Measurements from ENCODE around the gene BCAR3. TPM values are rescaled to one million over a fixed set of nuclear protein-coding genes. Genes with fewer than 3 reads are reported as not detected.
"Not testable (repeated sequence)": the region's sequence is repeated elsewhere in the genome, so short reads cannot be mapped to it uniquely, and the experiment has no call there.

Gene BCAR3
- total RNA-seq, 2 experiments from 2014 or later = 0.42 to 0.67 TPM

DNA sequence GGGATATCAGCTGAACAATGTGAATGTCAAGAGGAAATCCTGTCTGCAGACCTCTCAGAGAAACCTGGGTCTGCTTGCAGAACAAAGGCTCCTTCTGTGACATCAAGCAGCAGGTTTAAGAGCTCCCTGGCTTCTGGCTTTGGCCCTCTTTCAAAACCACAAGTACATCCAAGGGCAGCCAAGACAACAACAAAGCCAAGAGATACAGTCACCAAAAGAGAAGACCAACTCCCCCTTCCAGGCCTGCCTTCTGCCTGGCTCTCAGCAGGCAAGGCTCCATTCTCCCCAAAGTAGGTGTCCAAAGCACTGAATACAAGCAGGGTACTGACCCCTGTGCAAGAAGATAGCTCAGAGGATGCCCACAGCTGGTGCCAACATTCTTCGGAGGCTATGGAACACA, 11.5 kb downstream of the BCAR3 start:
- POLR2A ChIA-PET = no interaction called here
- Mint-ChIP-seq H3K9me3 (no peaks in the 10 kb centered on the region), H3K27me3 (peaks cover 4% of the 10 kb centered on the region), H3K27ac (no peak overlapping the region), H3K4me1 (no peaks in the 10 kb centered on the region), H3K36me3 (ENCODE audit: low read depth) (no peaks in the 10 kb centered on the region), H3K4me3 (no peak overlapping the region)
- no peak for DNase-seq
- CTCF ChIA-PET = interaction anchor here (1.1 to 1.4 kb wide), 3 partner anchors 11 to 176 kb away, joined by 4 to 5 read pairs (median 5); partner anchors contain the start of gene BCAR3

DNA sequence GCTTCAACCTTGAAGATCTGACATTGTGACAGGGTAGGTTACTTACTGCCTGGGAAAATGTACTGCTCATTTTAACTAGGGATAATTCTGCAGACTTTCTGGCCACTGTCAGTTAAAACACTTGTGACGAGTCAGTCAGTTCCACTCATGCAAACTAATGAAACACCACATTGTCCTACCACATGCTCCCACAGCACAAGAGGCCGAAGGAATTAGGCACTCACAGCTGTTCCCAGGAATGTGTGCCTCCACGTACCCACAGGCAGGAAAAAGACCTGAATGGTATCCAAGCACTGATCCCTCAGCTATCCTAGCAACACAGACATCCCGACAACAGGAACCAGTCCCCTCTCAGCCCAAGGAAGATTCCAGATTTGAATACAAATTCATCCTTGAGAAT, 12.3 kb downstream of the BCAR3 start:
- H3K27ac Mint-ChIP-seq = no peak overlapping the region
- H3K9me3 Mint-ChIP-seq = no peaks in the 10 kb centered on the region
- DNase-seq = no peak
- peaks cover 4% of the 10 kb centered on the region for H3K27me3 Mint-ChIP-seq
- no peaks in the 10 kb centered on the region for H3K36me3 Mint-ChIP-seq (ENCODE audit: low read depth)
- H3K4me3 Mint-ChIP-seq = no peak overlapping the region
- no peaks in the 10 kb centered on the region for H3K4me1 Mint-ChIP-seq
- ChIA-PET CTCF (interaction anchor here (0.8 kb wide), 1 partner anchor 574 kb away, joined by 4 read pairs; no protein-coding TSS in a partner anchor), POLR2A (no interaction called here)

DNA sequence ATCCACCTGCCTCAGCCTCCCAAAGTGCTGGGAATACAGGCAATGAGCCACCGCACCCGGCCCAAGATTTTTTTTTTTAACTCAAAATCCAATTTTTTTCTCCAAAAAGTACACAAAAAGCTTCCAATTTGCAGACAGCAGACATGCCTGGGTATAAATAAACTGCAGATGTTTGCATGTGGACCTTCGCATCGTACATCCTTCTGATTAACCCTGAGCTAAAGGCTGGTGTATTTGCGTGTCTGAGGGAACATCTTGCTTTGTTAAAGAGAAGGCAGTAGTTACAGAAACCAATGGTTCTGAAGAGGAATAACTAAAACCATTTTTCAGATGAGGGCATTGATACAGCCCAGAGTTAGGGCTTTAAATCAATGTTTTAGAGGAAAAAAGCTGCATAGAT, 12.7 kb downstream of the BCAR3 start:
- DNase-seq = no peak
- no peak overlapping the region for H3K4me3 Mint-ChIP-seq
- no peaks in the 10 kb centered on the region for H3K4me1 Mint-ChIP-seq
- POLR2A ChIA-PET = no interaction called here
- no peaks in the 10 kb centered on the region for H3K9me3 Mint-ChIP-seq
- no peak overlapping the region for H3K27ac Mint-ChIP-seq
- no peaks in the 10 kb centered on the region for H3K36me3 Mint-ChIP-seq (ENCODE audit: low read depth)
- H3K27me3 Mint-ChIP-seq = peaks cover 4% of the 10 kb centered on the region
- CTCF ChIA-PET = interaction anchor here (0.8 to 1.4 kb wide), 3 partner anchors 39 to 574 kb away, joined by 3 to 4 read pairs (median 3); no protein-coding TSS in a partner anchor

- Mint-ChIP-seq H3K4me3 (no peak overlapping the region), H3K4me1 (no peaks in the 10 kb centered on the region), H3K9me3 (no peaks in the 10 kb centered on the region), H3K27ac (no peak overlapping the region), H3K27me3 (peaks cover 4% of the 10 kb centered on the region), H3K36me3 (ENCODE audit: low read depth) (no peaks in the 10 kb centered on the region)
- no peak for DNase-seq
- ChIA-PET CTCF (interaction anchor here (1.0 to 1.4 kb wide), 2 partner anchors 40 to 146 kb away, joined by 3 read pairs; no protein-coding TSS in a partner anchor), POLR2A (no interaction called here)
These were observed 13.5 kb downstream of the BCAR3 start for GRCh38 chr1:93668121-93668520.

- Mint-ChIP-seq H3K9me3 (no peaks in the 10 kb centered on the region), H3K36me3 (ENCODE audit: low read depth) (no peaks in the 10 kb centered on the region), H3K4me3 (no peak overlapping the region), H3K4me1 (no peaks in the 10 kb centered on the region), H3K27ac (no peak overlapping the region), H3K27me3 (peaks cover 4% of the 10 kb centered on the region)
- ChIA-PET POLR2A (no interaction called here), CTCF (interaction anchor here (1.4 kb wide), 1 partner anchor 146 kb away, joined by 3 read pairs; no protein-coding TSS in a partner anchor)
- no peak for DNase-seq
These were observed 14.0 kb downstream of the BCAR3 start for GRCh38 chr1:93667642-93668041.

GRCh38 chr1:93666613-93667384, 14.8 kb downstream of the BCAR3 start:
- Mint-ChIP-seq H3K27ac (no peak overlapping the region), H3K27me3 (peaks cover 4% of the 10 kb centered on the region)

DNA sequence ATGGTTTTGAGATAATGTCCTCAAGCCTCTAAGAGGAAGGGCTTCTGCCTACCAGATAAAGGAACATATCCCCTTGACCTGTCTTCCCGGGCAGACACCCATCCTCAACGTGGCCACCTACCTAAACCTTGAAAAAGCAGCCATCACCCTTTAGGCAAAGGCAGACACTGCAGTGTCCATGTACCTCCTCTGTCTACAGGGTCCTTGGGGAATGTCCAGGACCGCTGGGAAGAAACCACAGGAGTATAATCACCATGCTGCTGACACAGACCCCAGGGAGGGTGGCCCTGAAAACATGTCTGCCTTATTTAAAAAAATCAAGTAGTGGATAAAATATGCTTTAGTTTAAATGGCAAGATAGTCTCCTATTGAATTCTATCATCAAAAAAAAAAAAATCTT, 16.6 kb downstream of the BCAR3 start:
- CTCF ChIA-PET = no interaction called here

More at GRCh38 chr1:93666613-93667384, 14.8 kb downstream of the BCAR3 start:
- Mint-ChIP-seq H3K36me3 (ENCODE audit: low read depth) (no peaks in the 10 kb centered on the region), H3K4me3 (no peak overlapping the region), H3K4me1 (no peaks in the 10 kb centered on the region), H3K9me3 (no peaks in the 10 kb centered on the region)
- ChIA-PET POLR2A (no interaction called here), CTCF (interaction anchor here (1.4 kb wide), 1 partner anchor 17 kb away, joined by 3 read pairs; no protein-coding TSS in a partner anchor)
- DNase-seq = no peak

GRCh38 chr1:93663208-93663614, 18.4 kb downstream of the BCAR3 start:
- ChIA-PET CTCF (interaction anchor here (0.6 to 1.6 kb wide), 2 partner anchors 15 to 62 kb away, joined by 4 read pairs; no protein-coding TSS in a partner anchor), POLR2A (no interaction called here)
- Mint-ChIP-seq H3K4me3 (no peak overlapping the region), H3K27ac (no peak overlapping the region), H3K9me3 (no peaks in the 10 kb centered on the region), H3K27me3 (peaks cover 4% of the 10 kb centered on the region), H3K4me1 (no peaks in the 10 kb centered on the region), H3K36me3 (ENCODE audit: low read depth) (no peaks in the 10 kb centered on the region)
- DNase-seq = no peak

More for the DNA sequence above, 16.6 kb downstream of the BCAR3 start:
- POLR2A ChIA-PET = no interaction called here
- Mint-ChIP-seq H3K36me3 (ENCODE audit: low read depth) (no peaks in the 10 kb centered on the region), H3K27me3 (peaks cover 4% of the 10 kb centered on the region), H3K27ac (no peak overlapping the region), H3K4me1 (no peaks in the 10 kb centered on the region), H3K4me3 (no peak overlapping the region), H3K9me3 (no peaks in the 10 kb centered on the region)
- DNase-seq = no peak

GRCh38 chr1:93662481-93663207, 19.0 kb downstream of the BCAR3 start:
- no peaks in the 10 kb centered on the region for H3K4me1 Mint-ChIP-seq
- POLR2A ChIA-PET = no interaction called here
- no peaks in the 10 kb centered on the region for H3K36me3 Mint-ChIP-seq (ENCODE audit: low read depth)
- no peak for DNase-seq
- H3K4me3 Mint-ChIP-seq = no peak overlapping the region
- no peak overlapping the region for H3K27ac Mint-ChIP-seq
- no peaks in the 10 kb centered on the region for H3K9me3 Mint-ChIP-seq
- H3K27me3 Mint-ChIP-seq = peaks cover 4% of the 10 kb centered on the region
- CTCF ChIA-PET = interaction anchor here (0.6 to 1.6 kb wide), 2 partner anchors 14 to 63 kb away, joined by 4 read pairs; no protein-coding TSS in a partner anchor

- ChIA-PET POLR2A (no interaction called here), CTCF (interaction anchor here (1.6 kb wide), 1 partner anchor 14 kb away, joined by 4 read pairs; no protein-coding TSS in a partner anchor)
- no peak overlapping the region for H3K27ac Mint-ChIP-seq
- DNase-seq = no peak
- no peak overlapping the region for H3K4me3 Mint-ChIP-seq
- H3K9me3 Mint-ChIP-seq = no peaks in the 10 kb centered on the region
- H3K27me3 Mint-ChIP-seq = peaks cover 4% of the 10 kb centered on the region
- no peaks in the 10 kb centered on the region for H3K4me1 Mint-ChIP-seq
- H3K36me3 Mint-ChIP-seq (ENCODE audit: low read depth) = no peaks in the 10 kb centered on the region
These were observed 19.7 kb downstream of the BCAR3 start for GRCh38 chr1:93661829-93662474.

DNA sequence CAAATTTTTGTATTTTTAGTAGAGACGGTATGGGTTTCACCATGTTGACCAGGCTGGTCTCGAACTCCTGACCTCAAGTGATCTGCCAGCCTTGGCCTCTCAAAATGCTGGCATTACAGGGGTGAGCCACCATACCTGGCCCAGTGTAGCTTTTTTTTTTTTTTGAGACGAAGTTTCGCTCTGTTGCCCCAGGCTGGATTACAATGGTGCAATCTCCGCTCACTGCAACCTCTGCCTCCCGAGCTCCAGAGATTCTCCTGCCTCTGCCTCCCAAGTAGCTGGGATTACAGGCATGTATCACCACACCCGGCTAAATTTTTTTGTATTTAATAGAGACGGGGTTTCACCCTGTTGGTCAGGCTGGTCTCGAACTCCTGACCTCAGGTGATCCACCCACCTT, 20.3 kb downstream of the BCAR3 start:
- H3K27ac Mint-ChIP-seq; H3K4me1 Mint-ChIP-seq; H3K27me3 Mint-ChIP-seq; CTCF ChIA-PET; DNase-seq; H3K9me3 Mint-ChIP-seq; H3K4me3 Mint-ChIP-seq; H3K36me3 Mint-ChIP-seq (ENCODE audit: low read depth); POLR2A ChIA-PET: not testable (repeated sequence)

DNA sequence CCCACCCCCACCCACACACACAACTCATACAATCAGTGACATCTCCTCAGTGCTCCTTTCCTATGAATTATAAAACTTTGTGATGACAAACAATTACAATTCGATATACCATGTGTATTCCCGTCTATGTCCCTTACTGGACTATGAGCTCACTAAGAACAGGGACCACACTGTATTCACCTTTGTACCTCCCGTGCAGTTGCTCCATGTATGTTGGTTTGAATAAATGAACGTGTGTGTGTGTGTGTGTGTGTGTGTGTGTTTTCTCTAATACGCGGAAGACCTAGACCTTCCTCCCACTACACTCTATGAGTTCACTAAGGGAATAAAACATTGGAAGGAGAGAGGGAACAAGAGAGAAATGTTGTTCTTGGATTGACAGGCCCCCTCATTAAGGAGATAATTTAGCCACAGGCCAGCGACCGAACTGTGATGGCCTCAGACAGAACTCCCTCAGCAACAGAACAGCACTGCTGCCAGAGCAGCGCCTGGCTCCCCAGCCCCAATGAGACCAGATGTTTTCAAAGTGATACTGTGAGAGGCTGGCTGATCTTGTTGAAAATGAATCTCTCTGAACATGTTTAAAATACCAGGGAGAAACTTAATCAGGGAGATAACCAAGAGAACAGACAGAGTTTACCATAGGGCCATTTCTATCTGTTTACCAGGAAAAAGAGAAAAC, 21.7 kb downstream of the BCAR3 start:
- ChIA-PET POLR2A (no interaction called here), CTCF (interaction anchor here (0.7 kb wide), 1 partner anchor 1764 kb away, joined by 4 read pairs; no protein-coding TSS in a partner anchor)
- Mint-ChIP-seq H3K4me3 (no peak overlapping the region), H3K4me1 (no peaks in the 10 kb centered on the region), H3K27me3 (peaks cover 6% of the 10 kb centered on the region), H3K27ac (no peak overlapping the region), H3K36me3 (ENCODE audit: low read depth) (no peaks in the 10 kb centered on the region), H3K9me3 (no peaks in the 10 kb centered on the region)
- no peak for DNase-seq

Measured in activated CD4-positive, alpha-beta T cell treated with anti-CD3 and anti-CD28 coated beads, Interleukin-2, amount 10 ng/mL, durations not matched to agents 7 days and 5 days (primary cell).